Measurements from ENCODE around the gene SIAH1.

- no peak for TF ChIP-seq CTCF (IDR thresholded peaks at IDR 0.05; ENCODE audit: insufficient read depth, low read length, poor library complexity, severe bottlenecking)
- no peak for TF ChIP-seq EZH2phosphoT487 (conservative IDR thresholded peaks at IDR 0.05; ENCODE audit: low read length)
Measured at GRCh38 chr16:48395375-48395774, 10.2 kb upstream of the SIAH1 start.
